A673 (cell line): ENCODE data around the gene MTM1. TPM values are rescaled to one million over a fixed set of nuclear protein-coding genes. Genes with fewer than 3 reads are reported as not detected.

Source experiments
- BruUV-seq: library from RNA; stranded (reverse); fragments of 400-500 nt; replicated peaks from 2 replicates; lab custom pipeline; 2021; lab: Mats Ljungman, UMichigan
- CTCF ChIA-PET: fragments of 300-600 bp; sonication (Branson Sonifier 250); formaldehyde crosslinking; loops from one replicate; lab custom pipeline; 2022; ENCODE audit warnings: antibody characterized with exemption; lab: Charles Lee
- POLR2A ChIA-PET: fragments of 300-600 bp; sonication (Branson Sonifier 250); formaldehyde crosslinking; loops from one replicate; lab custom pipeline; 2022; ENCODE audit warnings: antibody characterized with exemption; ENCODE audit not compliant: low non-redundant PET; lab: Charles Lee
- DNase-seq: peaks from one replicate; pipeline ENCODE4 v3.0.0-alpha.2; 2015; ENCODE audit warnings: low spot score
- H3K27ac ChIP-seq: fragments of 200-600 bp; sonication (generic); 2 replicates; pipeline ENCODE4 v1.5.1; 2016; ENCODE audit warnings: mixed run types, low read depth, mild to moderate bottlenecking, mixed read lengths, antibody characterized with exemption, low read length; ENCODE audit not compliant: poor library complexity, severe bottlenecking
- H3K27me3 ChIP-seq: fragments of 200-600 bp; sonication (generic); replicated peaks from 2 replicates; pipeline ENCODE4 v1.6.1; 2017; ENCODE audit warnings: mixed run types, low read depth, mild to moderate bottlenecking, mixed read lengths, antibody characterized with exemption, low read length; ENCODE audit not compliant: insufficient read depth, poor library complexity
- H3K36me3 ChIP-seq: fragments of 200-600 bp; sonication (generic); 2 replicates; pipeline ENCODE4 v1.6.1; 2016; ENCODE audit warnings: mixed run types, mild to moderate bottlenecking, mixed read lengths, antibody characterized with exemption, low read length; ENCODE audit not compliant: insufficient read depth, poor library complexity, severe bottlenecking
- H3K4me1 ChIP-seq: fragments of 200-600 bp; sonication (generic); 2 replicates; pipeline ENCODE4 v1.6.1; 2017; ENCODE audit warnings: mixed run types, mild to moderate bottlenecking, mixed read lengths, antibody characterized with exemption, low read length; ENCODE audit not compliant: insufficient read depth, poor library complexity, severe bottlenecking
- H3K4me3 ChIP-seq: fragments of 200-600 bp; sonication (generic); 2 replicates; pipeline ENCODE4 v1.5.1; 2016; ENCODE audit warnings: low read depth, mixed run types, mild to moderate bottlenecking, mixed read lengths, low read length; ENCODE audit not compliant: poor library complexity, severe bottlenecking
- H3K9me3 ChIP-seq: fragments of 200-600 bp; sonication (generic); 2 replicates; pipeline ENCODE4 v1.6.1; 2016; ENCODE audit warnings: mixed run types, low read depth, mild to moderate bottlenecking, mixed read lengths, antibody characterized with exemption, low read length; ENCODE audit not compliant: poor library complexity, severe bottlenecking
- EZH2 ChIP-seq: fragments of 200-600 bp; sonication (generic); IDR thresholded peaks from 2 replicates; pipeline ENCODE4 v1.6.1; 2017; ENCODE audit warnings: borderline replicate concordance, low read depth, mild to moderate bottlenecking, mixed read lengths, antibody characterized with exemption, low read length; ENCODE audit not compliant: poor library complexity, severe bottlenecking
- intact Hi-C: fragments of 100-400 bp; cut with micrococcal nuclease; formaldehyde crosslinking; loops from one replicate; pipeline ENCODE4 v1.10.0; 2022; ENCODE audit not compliant: unreplicated experiment
- total RNA-seq: library from RNA; stranded (reverse); gene quantifications from 2 replicates; pipeline ENCODE4 v1.2.3, GENCODE V29; 2021
- TF ChIP-seq, protein P1 (sequence below): fragments of 300-800, 200-600 bp; sonication (generic); conservative IDR thresholded peaks from 2 replicates; pipeline ENCODE4 v1.5.1; 2017; ENCODE audit warnings: low read depth, mild to moderate bottlenecking, antibody characterized with exemption, low read length, moderate library complexity, mixed read lengths

The MTM1 gene
- total RNA-seq, 1 experiment from 2014 or later = 7.1 TPM

DNA sequence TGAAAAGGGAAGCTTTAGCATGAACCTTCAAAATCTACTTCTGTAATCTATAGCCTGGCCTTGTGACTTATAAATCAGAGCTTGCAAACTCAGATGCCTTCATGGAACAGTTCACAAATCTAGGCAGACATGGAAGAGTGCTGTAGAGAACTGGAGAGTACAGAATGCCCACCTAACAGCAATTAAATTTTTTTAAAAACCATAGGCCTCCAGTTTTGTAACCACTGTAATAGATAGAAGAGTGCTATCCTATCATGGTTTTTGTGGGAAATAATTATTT, 135.2 kb downstream of the MTM1 start:
- Histone ChIP-seq H3K4me1 (peaks cover 4% of the 10 kb centered on the region), H3K36me3 (no peaks in the 10 kb centered on the region), H3K27me3 (no peaks in the 10 kb centered on the region), H3K4me3 (no peak overlapping the region), H3K9me3 (no peaks in the 10 kb centered on the region), H3K27ac (no peak overlapping the region)
- ChIA-PET POLR2A (no interaction called here), CTCF (no interaction called here)
- no TSS peak for BruUV-seq
- DNase-seq = no peak
- TF ChIP-seq, protein P1, sequence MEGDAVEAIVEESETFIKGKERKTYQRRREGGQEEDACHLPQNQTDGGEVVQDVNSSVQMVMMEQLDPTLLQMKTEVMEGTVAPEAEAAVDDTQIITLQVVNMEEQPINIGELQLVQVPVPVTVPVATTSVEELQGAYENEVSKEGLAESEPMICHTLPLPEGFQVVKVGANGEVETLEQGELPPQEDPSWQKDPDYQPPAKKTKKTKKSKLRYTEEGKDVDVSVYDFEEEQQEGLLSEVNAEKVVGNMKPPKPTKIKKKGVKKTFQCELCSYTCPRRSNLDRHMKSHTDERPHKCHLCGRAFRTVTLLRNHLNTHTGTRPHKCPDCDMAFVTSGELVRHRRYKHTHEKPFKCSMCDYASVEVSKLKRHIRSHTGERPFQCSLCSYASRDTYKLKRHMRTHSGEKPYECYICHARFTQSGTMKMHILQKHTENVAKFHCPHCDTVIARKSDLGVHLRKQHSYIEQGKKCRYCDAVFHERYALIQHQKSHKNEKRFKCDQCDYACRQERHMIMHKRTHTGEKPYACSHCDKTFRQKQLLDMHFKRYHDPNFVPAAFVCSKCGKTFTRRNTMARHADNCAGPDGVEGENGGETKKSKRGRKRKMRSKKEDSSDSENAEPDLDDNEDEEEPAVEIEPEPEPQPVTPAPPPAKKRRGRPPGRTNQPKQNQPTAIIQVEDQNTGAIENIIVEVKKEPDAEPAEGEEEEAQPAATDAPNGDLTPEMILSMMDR = no peak
- intact Hi-C loops = no loop called here

DNA sequence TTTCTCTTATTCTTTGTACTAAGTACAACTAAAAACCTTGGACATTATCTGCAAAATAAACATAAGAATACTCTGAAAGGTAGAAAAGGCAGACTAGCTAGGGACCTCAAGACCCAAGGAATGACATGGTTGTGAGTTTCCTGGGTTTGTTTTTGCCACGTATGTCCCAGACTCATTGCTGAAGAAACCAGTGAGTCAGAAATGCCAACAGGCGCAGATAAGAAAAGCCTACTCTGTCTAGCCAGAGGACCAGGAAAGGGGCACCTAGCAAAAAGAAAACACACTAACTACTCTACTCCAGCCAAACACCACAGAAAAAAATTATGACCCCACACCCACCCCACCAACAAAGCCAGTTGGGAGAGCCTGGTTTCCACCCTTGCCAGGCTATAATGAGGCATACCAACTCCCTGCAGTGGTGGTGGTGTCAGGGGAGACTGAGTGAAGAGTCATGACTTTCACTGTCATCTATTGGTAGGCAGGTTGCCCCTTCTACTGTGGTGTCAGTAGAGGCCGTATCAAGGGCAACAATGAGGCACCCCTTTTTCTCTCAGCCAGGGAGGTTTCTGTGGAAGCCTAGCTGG, 135.7 kb downstream of the MTM1 start:
- no peak for TF ChIP-seq EZH2
- TF ChIP-seq, protein P1 = no peak
- intact Hi-C loops = no loop called here
- no peak overlapping the region for H3K4me3 ChIP-seq
- no peaks in the 10 kb centered on the region for H3K36me3 ChIP-seq
- no peak overlapping the region for H3K27ac ChIP-seq
- H3K9me3 ChIP-seq = no peaks in the 10 kb centered on the region
- H3K4me1 ChIP-seq = peaks cover 4% of the 10 kb centered on the region
- H3K27me3 ChIP-seq = no peaks in the 10 kb centered on the region
- no TSS peak for BruUV-seq
- POLR2A ChIA-PET = no interaction called here
- DNase-seq = no peak
- CTCF ChIA-PET = no interaction called here

DNA sequence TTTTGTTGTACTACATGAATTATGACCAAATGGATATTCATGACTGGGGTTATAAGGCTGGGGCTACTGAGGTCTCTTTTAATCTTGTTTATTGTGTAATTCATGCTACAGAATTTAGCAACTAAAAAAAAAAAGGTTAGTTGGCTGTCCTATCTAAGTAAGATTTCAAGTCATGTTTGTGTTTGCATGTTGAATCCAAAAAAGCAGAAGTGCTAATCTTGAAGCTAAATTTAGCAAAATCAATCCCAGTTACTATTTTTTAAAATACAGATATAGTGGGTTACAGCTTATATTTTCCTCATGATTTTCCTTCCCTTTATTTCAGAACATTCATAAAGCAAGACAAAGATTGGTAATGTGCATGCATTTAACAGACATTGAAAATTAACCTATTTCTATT, 144.2 kb downstream of the MTM1 start:
- H3K4me3 ChIP-seq = no peak overlapping the region
- POLR2A ChIA-PET = no interaction called here
- H3K27me3 ChIP-seq = no peaks in the 10 kb centered on the region
- H3K9me3 ChIP-seq = no peaks in the 10 kb centered on the region
- DNase-seq = no peak
- H3K27ac ChIP-seq = no peak overlapping the region
- no peaks in the 10 kb centered on the region for H3K4me1 ChIP-seq
- H3K36me3 ChIP-seq = no peaks in the 10 kb centered on the region
- BruUV-seq = no TSS peak
- CTCF ChIA-PET = no interaction called here
- no peak for TF ChIP-seq EZH2
- TF ChIP-seq, protein P1 = no peak
- intact Hi-C loops = no loop called here
